ENCODE measurements around the gene CD58. TPM values are rescaled to one million over a fixed set of nuclear protein-coding genes. Genes with fewer than 3 reads are reported as not detected.
"Not testable (repeated sequence)": the region's sequence is repeated elsewhere in the genome, so short reads cannot be mapped to it uniquely, and the experiment has no call there.

The CD58 gene
- total RNA-seq, 2 experiments from 2014 or later: 55.2 to 59.7 TPM

GRCh38 chr1:116599369-116599768 is 28.5 kb upstream of the CD58 start:
- peaks cover 12% of the 10 kb centered on the region for H3K4me1 Mint-ChIP-seq
- H3K4me3 Mint-ChIP-seq; H3K27ac Mint-ChIP-seq; POLR2A ChIA-PET; CTCF ChIA-PET; H3K9me3 Mint-ChIP-seq; H3K27me3 Mint-ChIP-seq; H3K36me3 Mint-ChIP-seq (ENCODE audit: low read depth); DNase-seq: not testable (repeated sequence)

- POLR2A ChIA-PET; H3K36me3 Mint-ChIP-seq (ENCODE audit: low read depth); H3K9me3 Mint-ChIP-seq; CTCF ChIA-PET; H3K27me3 Mint-ChIP-seq; H3K4me3 Mint-ChIP-seq; DNase-seq; H3K27ac Mint-ChIP-seq: not testable (repeated sequence)
- H3K4me1 Mint-ChIP-seq: peaks cover 12% of the 10 kb centered on the region
These were observed 27.7 kb upstream of the CD58 start for GRCh38 chr1:116598420-116599036.

- POLR2A ChIA-PET; DNase-seq; H3K9me3 Mint-ChIP-seq; H3K4me3 Mint-ChIP-seq; H3K36me3 Mint-ChIP-seq (ENCODE audit: low read depth); H3K27me3 Mint-ChIP-seq; H3K27ac Mint-ChIP-seq: not testable (repeated sequence)
- CTCF ChIA-PET: interaction anchor here (1.5 to 4.4 kb wide), 5 partner anchors 15 to 458 kb away, joined by 4 to 49 read pairs (median 16); no protein-coding TSS in a partner anchor
- H3K4me1 Mint-ChIP-seq: peaks cover 12% of the 10 kb centered on the region
These were observed 26.6 kb upstream of the CD58 start for GRCh38 chr1:116597388-116597787.

- H3K9me3 Mint-ChIP-seq; H3K36me3 Mint-ChIP-seq (ENCODE audit: low read depth); H3K27me3 Mint-ChIP-seq; DNase-seq; H3K27ac Mint-ChIP-seq; H3K4me3 Mint-ChIP-seq: not testable (repeated sequence)
- POLR2A ChIA-PET: interaction anchor here (1.2 kb wide), 1 partner anchor 22 kb away, joined by 3 read pairs; no protein-coding TSS in a partner anchor
- CTCF ChIA-PET: interaction anchor here (0.7 to 4.4 kb wide), 7 partner anchors 14 to 458 kb away, joined by 3 to 49 read pairs (median 7); no protein-coding TSS in a partner anchor
- peaks cover 12% of the 10 kb centered on the region for H3K4me1 Mint-ChIP-seq
These were observed 26.0 kb upstream of the CD58 start for GRCh38 chr1:116596742-116597307.

GRCh38 chr1:116595946-116596741 is 25.3 kb upstream of the CD58 start:
- not testable (repeated sequence) for H3K36me3 Mint-ChIP-seq (ENCODE audit: low read depth); H3K9me3 Mint-ChIP-seq; H3K27me3 Mint-ChIP-seq; H3K27ac Mint-ChIP-seq
- Mint-ChIP-seq H3K4me3 (peak overlapping the region; percentile 37), H3K4me1 (peaks cover 12% of the 10 kb centered on the region)
- ChIA-PET POLR2A (interaction anchor here (1.0 to 1.2 kb wide), 2 partner anchors 21 to 457 kb away, joined by 3 read pairs; no protein-coding TSS in a partner anchor), CTCF (interaction anchor here (0.7 to 4.4 kb wide), 12 partner anchors 13 to 532 kb away, joined by 3 to 49 read pairs (median 4); no protein-coding TSS in a partner anchor)
- DNase-seq: peak; percentile 50

GRCh38 chr1:116595065-116595840 is 24.4 kb upstream of the CD58 start:
- not testable (repeated sequence) for H3K36me3 Mint-ChIP-seq (ENCODE audit: low read depth); H3K27ac Mint-ChIP-seq; H3K27me3 Mint-ChIP-seq; DNase-seq; H3K9me3 Mint-ChIP-seq; H3K4me3 Mint-ChIP-seq
- H3K4me1 Mint-ChIP-seq: peaks cover 12% of the 10 kb centered on the region
- ChIA-PET POLR2A (interaction anchor here (1.0 to 1.2 kb wide), 2 partner anchors 21 to 456 kb away, joined by 3 read pairs; no protein-coding TSS in a partner anchor), CTCF (interaction anchor here (0.6 to 4.4 kb wide), 11 partner anchors 9 to 533 kb away, joined by 3 to 49 read pairs (median 3); no protein-coding TSS in a partner anchor)

- H3K27me3 Mint-ChIP-seq; POLR2A ChIA-PET; DNase-seq; H3K36me3 Mint-ChIP-seq (ENCODE audit: low read depth); H3K27ac Mint-ChIP-seq; H3K4me3 Mint-ChIP-seq; H3K9me3 Mint-ChIP-seq: not testable (repeated sequence)
- H3K4me1 Mint-ChIP-seq: peaks cover 12% of the 10 kb centered on the region
- CTCF ChIA-PET: interaction anchor here (4.4 kb wide), 1 partner anchor 20 kb away, joined by 49 read pairs; no protein-coding TSS in a partner anchor
These were observed 23.2 kb upstream of the CD58 start for GRCh38 chr1:116593977-116594376.

- H3K36me3 Mint-ChIP-seq (ENCODE audit: low read depth); DNase-seq; POLR2A ChIA-PET; H3K27ac Mint-ChIP-seq; H3K9me3 Mint-ChIP-seq; H3K27me3 Mint-ChIP-seq; H3K4me3 Mint-ChIP-seq: not testable (repeated sequence)
- peaks cover 12% of the 10 kb centered on the region for H3K4me1 Mint-ChIP-seq
- CTCF ChIA-PET: interaction anchor here (4.4 kb wide), 1 partner anchor 20 kb away, joined by 49 read pairs; no protein-coding TSS in a partner anchor
These were observed 22.6 kb upstream of the CD58 start for GRCh38 chr1:116593401-116593800.

GRCh38 chr1:116591951-116592605 is 21.3 kb upstream of the CD58 start:
- H3K27ac Mint-ChIP-seq; H3K36me3 Mint-ChIP-seq (ENCODE audit: low read depth); H3K9me3 Mint-ChIP-seq; DNase-seq; POLR2A ChIA-PET; H3K4me1 Mint-ChIP-seq; CTCF ChIA-PET; H3K4me3 Mint-ChIP-seq; H3K27me3 Mint-ChIP-seq: not testable (repeated sequence)

- H3K4me3 Mint-ChIP-seq; CTCF ChIA-PET; H3K27ac Mint-ChIP-seq; H3K9me3 Mint-ChIP-seq; POLR2A ChIA-PET; H3K4me1 Mint-ChIP-seq; DNase-seq; H3K27me3 Mint-ChIP-seq; H3K36me3 Mint-ChIP-seq (ENCODE audit: low read depth): not testable (repeated sequence)
These were observed 20.5 kb upstream of the CD58 start for GRCh38 chr1:116591006-116591950.

GRCh38 chr1:116590359-116591005 is 19.7 kb upstream of the CD58 start:
- POLR2A ChIA-PET; CTCF ChIA-PET; DNase-seq; H3K27ac Mint-ChIP-seq; H3K27me3 Mint-ChIP-seq; H3K36me3 Mint-ChIP-seq (ENCODE audit: low read depth); H3K4me3 Mint-ChIP-seq; H3K9me3 Mint-ChIP-seq; H3K4me1 Mint-ChIP-seq: not testable (repeated sequence)
